Endothelial cell of umbilical vein (primary cell): ENCODE results near the gene TTLL12. TPM values are rescaled to one million over a fixed set of nuclear protein-coding genes. Genes with fewer than 3 reads are reported as not detected.

Experiments
- BruUV-seq: library from RNA; stranded (reverse); fragments of 400-500 nt; replicated peaks from 2 replicates; lab custom pipeline; 2021; lab: Mats Ljungman, UMichigan
- CTCF ChIA-PET: fragments of 300-600, 350-600 bp; sonication (Branson Sonifier 250); formaldehyde crosslinking; loops from one replicate; lab custom pipeline; 2021; ENCODE audit warnings: antibody characterized with exemption, inconsistent platforms; lab: Charles Lee
- POLR2A ChIA-PET: fragments of 300-600, 350-600 bp; sonication (Branson Sonifier 250); formaldehyde crosslinking; loops from one replicate; lab custom pipeline; 2021; ENCODE audit warnings: antibody characterized with exemption, inconsistent platforms; lab: Charles Lee
- DNase-seq: peaks from one replicate; pipeline ENCODE4 v3.0.0-alpha.2; 2011; ENCODE audit warnings: low read depth, low spot score
- FAIRE-seq: peaks from 2 replicates; lab custom pipeline; 2011; peaks lifted over from hg19 to GRCh38; lab: Jason Lieb, UNC
- H2AFZ ChIP-seq: 2 replicates; pipeline ENCODE4 v1.6.0; 2012; ENCODE audit warnings: low read depth, low read length, control low read depth, inconsistent platforms
- H3K27ac ChIP-seq: 2 replicates; pipeline ENCODE4 v1.5.1; 2011; ENCODE audit warnings: low read depth, mild to moderate bottlenecking, control low read depth, low read length, moderate library complexity; ENCODE audit not compliant: insufficient read depth
- H3K27me3 ChIP-seq, 2 experiments: 2 replicates each; pipeline versions ENCODE4 v1.6.0 to v1.6.1; 2011; ENCODE audit warnings: low read length in 2 of 2, mixed read lengths in 1 of 2; ENCODE audit not compliant: control insufficient read depth in 2 of 2, insufficient read depth in 2 of 2
- H3K36me3 ChIP-seq, 2 experiments: 2 replicates in 1 of 2; 3 replicates in 1 of 2; pipeline ENCODE4 v1.5.1; 2011; ENCODE audit warnings: low read length in 2 of 2, mild to moderate bottlenecking in 1 of 2, moderate library complexity in 1 of 2; ENCODE audit not compliant: control insufficient read depth in 2 of 2, insufficient read depth in 2 of 2; ENCODE audit errors: extremely low read depth in 1 of 2
- H3K4me1 ChIP-seq: 3 replicates; pipeline ENCODE4 v1.5.1; 2011; ENCODE audit warnings: mild to moderate bottlenecking, low read length; ENCODE audit not compliant: control insufficient read depth, insufficient read depth; ENCODE audit errors: extremely low read depth
- H3K4me2 ChIP-seq: 2 replicates; pipeline ENCODE4 v1.6.1; 2011; ENCODE audit warnings: low read length, control low read depth, mixed read lengths; ENCODE audit not compliant: insufficient read depth
- H3K4me3 ChIP-seq, 3 experiments: fragments of 200-600 bp in 1 of 3; sonication (generic), shearing (Covaris generic) in 1 of 3; replicated peaks in 1 of 3; 2 replicates each; pipeline ENCODE4 v1.5.1; 2011 to 2016; ENCODE audit warnings: control low read depth in 3 of 3, low read length in 3 of 3, mild to moderate bottlenecking in 2 of 3, inconsistent platforms in 1 of 3, low read depth in 1 of 3, moderate library complexity in 1 of 3; ENCODE audit not compliant: insufficient read depth in 1 of 3
- H3K79me2 ChIP-seq: 2 replicates; pipeline ENCODE4 v1.6.0; 2012; ENCODE audit warnings: low read length, inconsistent platforms; ENCODE audit not compliant: control insufficient read depth, insufficient read depth
- H3K9ac ChIP-seq: replicated peaks from 2 replicates; pipeline ENCODE3; 2011; ENCODE audit warnings: low read length, control low read depth; ENCODE audit not compliant: insufficient read depth; ENCODE audit errors: extremely low read depth
- H3K9me1 ChIP-seq: replicated peaks from 3 replicates; pipeline ENCODE4 v1.6.0; 2011; ENCODE audit warnings: mild to moderate bottlenecking, low read length; ENCODE audit not compliant: control insufficient read depth, insufficient read depth; ENCODE audit errors: extremely low read depth
- H3K9me3 ChIP-seq: replicated peaks from 2 replicates; pipeline ENCODE4 v1.5.1; 2012; ENCODE audit warnings: low read length, inconsistent platforms; ENCODE audit not compliant: control insufficient read depth, insufficient read depth
- H4K20me1 ChIP-seq: replicated peaks from 2 replicates; pipeline ENCODE3; 2011; ENCODE audit warnings: mild to moderate bottlenecking, low read length; ENCODE audit not compliant: control insufficient read depth, insufficient read depth; ENCODE audit errors: extremely low read depth
- CTCF ChIP-seq, 2 donors: IDR thresholded peaks; 1 replicate in 1 of 2; 2 replicates in 1 of 2; pipeline ENCODE4 v1.5.1; 2011; ENCODE audit warnings: low read length in 2 of 2, mild to moderate bottlenecking in 2 of 2, moderate library complexity in 2 of 2, control low read depth in 1 of 2, inconsistent platforms in 1 of 2, low read depth in 1 of 2; ENCODE audit not compliant: insufficient read depth in 1 of 2; ENCODE audit errors: extremely low read depth in 1 of 2
- FOS ChIP-seq: IDR thresholded peaks from 2 replicates; pipeline ENCODE4 v1.6.1; 2011; ENCODE audit warnings: mild to moderate bottlenecking, low read length, moderate library complexity, borderline replicate concordance; ENCODE audit not compliant: insufficient read depth
- JUN ChIP-seq: IDR thresholded peaks from 2 replicates; pipeline ENCODE4 v1.6.1; 2011; ENCODE audit warnings: borderline replicate concordance, low read depth; ENCODE audit not compliant: insufficient read length, insufficient read depth
- MYC ChIP-seq: IDR thresholded peaks from one replicate; pipeline ENCODE4 v1.6.1; 2011; ENCODE audit warnings: mild to moderate bottlenecking, low read depth, low read length
- POLR2A ChIP-seq: IDR thresholded peaks from 2 replicates; pipeline ENCODE4 v1.6.1; 2012; ENCODE audit warnings: low read depth, mild to moderate bottlenecking, control low read depth, low read length
- POLR2AphosphoS5 ChIP-seq: IDR thresholded peaks from 2 replicates; pipeline ENCODE4 v1.6.1; 2012; ENCODE audit warnings: low read depth, mild to moderate bottlenecking, control low read depth, low read length, moderate library complexity; ENCODE audit not compliant: insufficient read depth
- dilution Hi-C: fragments of 300-500 bp; cut with MboI; formaldehyde crosslinking; loops from one replicate; pipeline ENCODE4 v1.15.0; 2019; ENCODE audit warnings: low sequenced_read_pairs; ENCODE audit not compliant: extremely low pct_ligation_motif_present
- intact Hi-C: fragments of 100-400 bp; cut with micrococcal nuclease; formaldehyde crosslinking; loops from one replicate; pipeline ENCODE4 v1.10.0; 2022
- polyA plus RNA-seq, 4 experiments: library from polyadenylated mRNA; depleted of rRNA in 3 of 4; stranded (reverse) in 3 of 4; unstranded in 1 of 4; fragments of >200 nt; gene quantifications; 2 replicates each; pipeline versions ENCODE4 v1.2.1 to v1.2.3, GENCODE V29; 2011 to 2012; ENCODE audit warnings: missing spikeins in 1 of 4
- total RNA-seq: library from RNA; stranded (reverse); gene quantifications from 2 replicates; pipeline ENCODE4 v1.2.3, GENCODE V29; 2021
- TF ChIP-seq, protein P1 (sequence below): IDR thresholded peaks from 2 replicates; pipeline ENCODE4 v1.6.1; 2011; ENCODE audit not compliant: insufficient read depth, insufficient read length

TTLL12 gene
- total and polyA plus RNA-seq, 2 donors (not counting 3 experiments of a cell fraction or from before 2014, with no cell fraction given): 26.2 to 36.5 TPM

DNA sequence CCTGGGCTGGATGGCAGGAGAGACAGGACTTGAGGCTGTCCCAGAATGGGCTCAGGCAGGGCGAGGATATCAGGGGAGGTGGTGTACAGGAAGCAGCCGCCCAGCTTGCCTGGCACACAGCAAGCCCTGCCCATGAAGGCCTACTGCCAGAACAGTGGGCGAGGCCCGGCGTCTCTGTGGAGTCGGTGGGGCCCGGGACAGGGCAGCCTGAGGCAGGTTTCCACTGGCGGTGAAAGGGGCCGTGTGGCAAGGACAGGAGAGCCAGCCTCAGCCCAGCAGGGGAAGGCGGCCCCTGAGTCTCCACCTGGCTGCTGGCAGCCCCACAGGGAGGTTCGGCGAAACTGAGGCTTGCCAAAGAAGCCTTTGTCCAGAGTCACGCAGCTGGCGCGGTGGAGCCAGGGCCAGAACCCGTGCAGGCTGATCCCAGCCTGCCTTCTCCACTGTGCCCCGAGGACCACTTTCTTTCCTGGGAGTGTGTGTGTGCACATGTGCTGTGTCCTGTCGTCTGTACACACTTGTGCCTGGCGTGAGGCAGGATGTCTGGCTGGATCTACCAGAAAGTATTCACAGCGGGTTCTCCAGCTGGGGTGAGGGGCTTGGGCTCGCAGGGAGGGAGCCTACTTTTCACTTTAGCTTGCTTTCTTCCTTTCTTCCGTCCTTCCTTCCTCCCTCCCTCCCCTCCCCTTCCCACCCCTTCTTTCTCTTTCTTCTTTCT, 34.4 kb downstream of the TTLL12 start:
- H3K4me1 ChIP-seq: peaks cover 3% of the 10 kb centered on the region
- peak overlapping the region; percentile 8 for H2AFZ ChIP-seq
- H3K4me2 ChIP-seq: peak overlapping the region; percentile 74
- dilution Hi-C loops: no loop called here
- H3K27ac ChIP-seq: peak overlapping the region; percentile 39
- H3K9me1 ChIP-seq: no peaks in the 10 kb centered on the region
- ChIA-PET POLR2A (no interaction called here), CTCF (interaction anchor here (0.7 to 1.2 kb wide), 3 partner anchors 21 to 42 kb away, joined by 3 to 4 read pairs (median 4); partner anchors contain the start of gene BIK)
- DNase-seq (peak; percentile 67), FAIRE-seq (peak; percentile 87)
- peak overlapping the region; percentile 72 for H3K9ac ChIP-seq
- H3K36me3 ChIP-seq: peaks cover 0 to 5% of the 10 kb centered on the region in 2 experiments
- BruUV-seq: no TSS peak
- H4K20me1 ChIP-seq: no peaks in the 10 kb centered on the region
- peak overlapping the region; percentile 52 to 77 (median 65) for H3K4me3 ChIP-seq
- no peaks in the 10 kb centered on the region for H3K27me3 ChIP-seq
- intact Hi-C loops: loop anchor here (2.0 kb wide), 1 partner anchor 34 kb away; the partner anchor contains the start of gene TTLL12
- H3K79me2 ChIP-seq: peaks cover 55% of the 10 kb centered on the region
- TF ChIP-seq FOS (no peak), POLR2AphosphoS5 (peak; percentile 25), CTCF (IDR thresholded peaks at IDR 0.05; ENCODE audit: extremely low read depth in 1 of 2, insufficient read depth in 1 of 2, low read depth in 1 of 2, low read length in 2 of 2) (no peak), MYC (peak; percentile 40), JUN (no peak), POLR2A (peak; percentile 56)
- TF ChIP-seq, protein P1, sequence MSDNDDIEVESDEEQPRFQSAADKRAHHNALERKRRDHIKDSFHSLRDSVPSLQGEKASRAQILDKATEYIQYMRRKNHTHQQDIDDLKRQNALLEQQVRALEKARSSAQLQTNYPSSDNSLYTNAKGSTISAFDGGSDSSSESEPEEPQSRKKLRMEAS: no peak
- H3K9me3 ChIP-seq: no peaks in the 10 kb centered on the region
